ENCODE data around the gene KRT72.

DNA sequence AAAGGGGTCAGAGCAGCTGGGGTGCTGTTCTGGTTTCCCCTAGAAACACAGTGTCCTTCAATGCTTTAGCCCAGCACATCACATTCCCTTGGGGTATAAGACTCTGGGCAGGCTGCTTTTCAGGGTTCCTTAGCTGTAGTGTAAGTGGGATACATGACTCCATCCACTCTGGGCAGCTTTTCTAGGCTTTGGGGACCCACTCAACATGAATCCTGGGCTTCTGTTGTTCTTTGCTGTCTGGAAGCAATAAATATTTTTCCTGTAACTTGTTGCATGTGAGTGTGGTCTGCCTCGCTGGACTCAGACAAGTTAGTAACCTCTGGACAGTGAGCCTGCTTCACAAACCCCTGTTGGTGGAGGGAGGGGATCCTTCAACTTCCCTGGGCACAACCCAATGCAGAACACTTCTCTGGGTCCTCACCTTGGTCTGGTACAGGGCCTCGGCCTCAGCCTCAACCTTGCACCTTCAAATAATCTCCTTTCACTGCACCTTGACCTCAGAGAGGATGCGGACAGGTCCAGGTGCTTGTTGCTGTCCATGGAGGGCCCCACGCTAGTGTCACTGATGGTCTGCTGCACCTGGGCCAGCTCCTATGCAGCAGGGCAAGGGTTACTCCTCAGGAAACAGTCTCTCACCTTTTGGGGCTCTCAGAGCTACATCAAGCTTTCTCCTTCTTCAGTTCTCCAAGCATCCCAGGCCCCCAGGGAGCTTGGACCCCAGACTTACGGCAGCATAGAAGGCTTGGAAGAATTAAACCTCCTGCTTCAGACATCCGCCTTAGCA, 30.6 kb upstream of the KRT72 start:
- no peak for TF ChIP-seq ZNF510 (tag by site-specific recombination; IDR thresholded peaks at IDR 0.05; ENCODE audit: insufficient replicate concordance)
- TF ChIP-seq, protein P1, sequence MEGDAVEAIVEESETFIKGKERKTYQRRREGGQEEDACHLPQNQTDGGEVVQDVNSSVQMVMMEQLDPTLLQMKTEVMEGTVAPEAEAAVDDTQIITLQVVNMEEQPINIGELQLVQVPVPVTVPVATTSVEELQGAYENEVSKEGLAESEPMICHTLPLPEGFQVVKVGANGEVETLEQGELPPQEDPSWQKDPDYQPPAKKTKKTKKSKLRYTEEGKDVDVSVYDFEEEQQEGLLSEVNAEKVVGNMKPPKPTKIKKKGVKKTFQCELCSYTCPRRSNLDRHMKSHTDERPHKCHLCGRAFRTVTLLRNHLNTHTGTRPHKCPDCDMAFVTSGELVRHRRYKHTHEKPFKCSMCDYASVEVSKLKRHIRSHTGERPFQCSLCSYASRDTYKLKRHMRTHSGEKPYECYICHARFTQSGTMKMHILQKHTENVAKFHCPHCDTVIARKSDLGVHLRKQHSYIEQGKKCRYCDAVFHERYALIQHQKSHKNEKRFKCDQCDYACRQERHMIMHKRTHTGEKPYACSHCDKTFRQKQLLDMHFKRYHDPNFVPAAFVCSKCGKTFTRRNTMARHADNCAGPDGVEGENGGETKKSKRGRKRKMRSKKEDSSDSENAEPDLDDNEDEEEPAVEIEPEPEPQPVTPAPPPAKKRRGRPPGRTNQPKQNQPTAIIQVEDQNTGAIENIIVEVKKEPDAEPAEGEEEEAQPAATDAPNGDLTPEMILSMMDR (tag by site-specific recombination; IDR thresholded peaks at IDR 0.05): no peak
- no peak for TF ChIP-seq ZNF555 (tag by site-specific recombination; conservative IDR thresholded peaks at IDR 0.05)
- TF ChIP-seq ZNF24 (tag by site-specific recombination; IDR thresholded peaks at IDR 0.05): no peak
- no peak for TF ChIP-seq TCF7L2 (IDR thresholded peaks at IDR 0.05; ENCODE audit: borderline replicate concordance, low read depth, low read length)
- TF ChIP-seq ZNF274 (IDR thresholded peaks at IDR 0.05; ENCODE audit: low read length): no peak
- no peak for TF ChIP-seq ZNF274 (tag by site-specific recombination; IDR thresholded peaks at IDR 0.05; ENCODE audit: borderline replicate concordance)
- TF ChIP-seq ZNF571 (tag by site-specific recombination; IDR thresholded peaks at IDR 0.05): no peak
- TF ChIP-seq ZNF292 (tag by site-specific recombination; IDR thresholded peaks at IDR 0.05; ENCODE audit: borderline replicate concordance, low read depth): no peak
- TF ChIP-seq, protein P2, sequence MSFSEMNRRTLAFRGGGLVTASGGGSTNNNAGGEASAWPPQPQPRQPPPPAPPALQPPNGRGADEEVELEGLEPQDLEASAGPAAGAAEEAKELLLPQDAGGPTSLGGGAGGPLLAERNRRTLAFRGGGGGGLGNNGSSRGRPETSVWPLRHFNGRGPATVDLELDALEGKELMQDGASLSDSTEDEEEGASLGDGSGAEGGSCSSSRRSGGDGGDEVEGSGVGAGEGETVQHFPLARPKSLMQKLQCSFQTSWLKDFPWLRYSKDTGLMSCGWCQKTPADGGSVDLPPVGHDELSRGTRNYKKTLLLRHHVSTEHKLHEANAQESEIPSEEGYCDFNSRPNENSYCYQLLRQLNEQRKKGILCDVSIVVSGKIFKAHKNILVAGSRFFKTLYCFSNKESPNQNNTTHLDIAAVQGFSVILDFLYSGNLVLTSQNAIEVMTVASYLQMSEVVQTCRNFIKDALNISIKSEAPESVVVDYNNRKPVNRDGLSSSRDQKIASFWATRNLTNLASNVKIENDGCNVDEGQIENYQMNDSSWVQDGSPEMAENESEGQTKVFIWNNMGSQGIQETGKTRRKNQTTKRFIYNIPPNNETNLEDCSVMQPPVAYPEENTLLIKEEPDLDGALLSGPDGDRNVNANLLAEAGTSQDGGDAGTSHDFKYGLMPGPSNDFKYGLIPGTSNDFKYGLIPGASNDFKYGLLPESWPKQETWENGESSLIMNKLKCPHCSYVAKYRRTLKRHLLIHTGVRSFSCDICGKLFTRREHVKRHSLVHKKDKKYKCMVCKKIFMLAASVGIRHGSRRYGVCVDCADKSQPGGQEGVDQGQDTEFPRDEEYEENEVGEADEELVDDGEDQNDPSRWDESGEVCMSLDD (tag by site-specific recombination; IDR thresholded peaks at IDR 0.05): no peak
- no peak for TF ChIP-seq ZNF416 (tag by site-specific recombination; IDR thresholded peaks at IDR 0.05)

Measured in HEK293 (cell line).